Pancreas (tissue), 10 donors: Measurements from ENCODE around the gene CHD2. TPM values are rescaled to one million over a fixed set of nuclear protein-coding genes. Genes with fewer than 3 reads are reported as not detected.

Experiments used
- ATAC-seq, 4 donors: fragments of 200-7000 bp; cut with Tn5 transposase; one replicate each; pipeline versions ENCODE4 v1.8.0 to v1.9.1; 2020; ENCODE audit warnings: mild to moderate bottlenecking in 4 of 4, moderate library complexity in 4 of 4
- DNase-seq, 6 donors: peaks; one replicate each; pipeline ENCODE4 v3.0.0-alpha.2; 2020
- FAIRE-seq: peaks from 2 replicates; lab custom pipeline; 2012; peaks lifted over from hg19 to GRCh38; lab: Jason Lieb, UNC
- H3K27ac ChIP-seq, 4 donors: fragments of 200-600 bp; sonication (generic); 1 replicate in 3 of 4; 2 replicates in 1 of 4; pipeline versions ENCODE4 v1.5.0 to v1.8.0; 2020
- H3K27me3 ChIP-seq, 4 donors: fragments of 200-600 bp; one replicate each; pipeline ENCODE4 v1.8.0; 2021
- H3K36me3 ChIP-seq, 3 donors: fragments of 200-600 bp; sonication (generic) in 1 of 3; one replicate each; pipeline versions ENCODE4 v1.5.0 to v1.8.0; 2020 to 2021
- H3K4me1 ChIP-seq, 3 donors: fragments of 200-600 bp; one replicate each; pipeline ENCODE4 v1.8.0; 2021
- H3K4me3 ChIP-seq, 4 donors: fragments of 200-600 bp; sonication (generic) in 2 of 4; one replicate each; pipeline versions ENCODE4 v1.5.0 to v1.8.0; 2020 to 2021
- H3K9me3 ChIP-seq, 4 donors: fragments of 200-600 bp; one replicate each; pipeline ENCODE4 v1.8.0; 2021
- WGBS, 2 donors: extraction: QIAGEN DNeasy Blood & Tissue Kit; methylation state at CpG; one replicate each; pipeline ENCODE4 v1.1.7; 2013; 5-methylcytosine and 5-hydroxymethylcytosine counted together
- intact Hi-C, 3 donors: fragments of 100-400 bp; cut with DNase I; formaldehyde crosslinking; loops; one replicate each; pipeline versions ENCODE4 v1.11.1 to v1.14.2; 2022
- polyA plus RNA-seq, 2 donors: library from polyadenylated mRNA; stranded (reverse); fragments of 200-250 nt; gene quantifications; one replicate each; pipeline ENCODE4 v1.2.3, GENCODE V29; 2013
- total RNA-seq, 6 donors: library from RNA; stranded (reverse); fragmentation: NEBNext Ultra II Directional in 4 of 6; extraction: Animal tissue kit (Norgen Biotek cat#: 25700) in 4 of 6; gene quantifications; one replicate each; pipeline versions ENCODE4 v1.2.1 to v1.2.4, GENCODE V29; 2021 to 2023
- TF ChIP-seq, protein P1 (sequence below), 4 donors: fragments of 200-600 bp; sonication (generic) in 3 of 4; IDR thresholded peaks; one replicate each; pipeline versions ENCODE4 v1.5.0 to v1.8.0; 2021; ENCODE audit warnings: antibody characterized with exemption in 4 of 4
- donor health status: healthy with polysubstance abuse.
- donor health status: DM: no; HTN: no; CAD: no; lungs with moderate emphysema.
- donor health status: DM: no; HTN: no; CAD: no.
- donor health status: control.
- donor health status: control.
- donor health status: Bipolar disorder and iron deficiency.
- donor health status: DM: yes; HTN: yes; CAD: no.
- donor health status: DM: no; HTN: no; CAD: no.
- donor health status: DM: no; HTN: no; CAD: no.
- donor health status: DM: yes; HTN: yes; CAD: no.

CHD2 gene
- total and polyA plus RNA-seq, 8 donors: 27.7 to 86.3 (median 44.0) TPM

DNA sequence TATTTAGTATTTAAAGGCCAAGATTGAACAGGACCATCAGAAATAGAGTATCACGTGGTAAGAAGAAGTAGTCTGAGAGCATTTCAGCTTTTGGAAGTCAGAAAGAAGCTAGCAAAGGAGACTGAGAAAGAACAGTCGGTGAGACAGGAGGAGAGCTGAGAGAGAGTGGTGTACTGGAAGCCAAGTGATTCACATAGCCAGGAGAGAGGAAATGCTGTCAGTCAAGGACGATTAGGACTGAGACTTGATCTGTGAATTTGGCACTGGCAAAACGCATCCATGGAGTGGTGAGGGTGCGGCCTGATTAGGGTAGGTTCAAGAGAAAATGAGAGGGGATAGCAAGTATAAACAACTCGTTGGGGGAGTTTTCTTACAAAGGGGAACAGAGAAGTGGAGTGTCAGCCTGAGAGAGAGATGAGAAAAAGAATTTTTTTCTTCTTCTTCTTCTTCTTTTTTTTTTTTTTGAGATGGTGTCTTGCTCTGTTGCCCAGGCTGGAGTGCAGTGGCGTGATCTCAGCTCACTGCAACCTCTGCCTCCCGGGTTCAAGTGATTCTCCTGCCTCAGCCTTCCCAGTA is 44.9 kb downstream of the CHD2 start:
- intact Hi-C loops: no loop called here
- Histone ChIP-seq H3K9me3 (peaks cover 0 to 8% (median 0%) of the 10 kb centered on the region in 4 donors), H3K27ac (no peak overlapping the region), H3K36me3 (peaks cover 32 to 92% (median 75%) of the 10 kb centered on the region in 3 donors), H3K27me3 (no peaks in the 10 kb centered on the region), H3K4me1 (no peaks in the 10 kb centered on the region), H3K4me3 (no peak overlapping the region)
- FAIRE-seq: no peak
- DNase-seq: no peak
- ATAC-seq: no peak
- 85 to 87% methylated on average over 8 of the region's 8 CpGs for WGBS, 2 donors
- TF ChIP-seq, protein P1, sequence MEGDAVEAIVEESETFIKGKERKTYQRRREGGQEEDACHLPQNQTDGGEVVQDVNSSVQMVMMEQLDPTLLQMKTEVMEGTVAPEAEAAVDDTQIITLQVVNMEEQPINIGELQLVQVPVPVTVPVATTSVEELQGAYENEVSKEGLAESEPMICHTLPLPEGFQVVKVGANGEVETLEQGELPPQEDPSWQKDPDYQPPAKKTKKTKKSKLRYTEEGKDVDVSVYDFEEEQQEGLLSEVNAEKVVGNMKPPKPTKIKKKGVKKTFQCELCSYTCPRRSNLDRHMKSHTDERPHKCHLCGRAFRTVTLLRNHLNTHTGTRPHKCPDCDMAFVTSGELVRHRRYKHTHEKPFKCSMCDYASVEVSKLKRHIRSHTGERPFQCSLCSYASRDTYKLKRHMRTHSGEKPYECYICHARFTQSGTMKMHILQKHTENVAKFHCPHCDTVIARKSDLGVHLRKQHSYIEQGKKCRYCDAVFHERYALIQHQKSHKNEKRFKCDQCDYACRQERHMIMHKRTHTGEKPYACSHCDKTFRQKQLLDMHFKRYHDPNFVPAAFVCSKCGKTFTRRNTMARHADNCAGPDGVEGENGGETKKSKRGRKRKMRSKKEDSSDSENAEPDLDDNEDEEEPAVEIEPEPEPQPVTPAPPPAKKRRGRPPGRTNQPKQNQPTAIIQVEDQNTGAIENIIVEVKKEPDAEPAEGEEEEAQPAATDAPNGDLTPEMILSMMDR (IDR thresholded peaks at IDR 0.05): no peak

DNA sequence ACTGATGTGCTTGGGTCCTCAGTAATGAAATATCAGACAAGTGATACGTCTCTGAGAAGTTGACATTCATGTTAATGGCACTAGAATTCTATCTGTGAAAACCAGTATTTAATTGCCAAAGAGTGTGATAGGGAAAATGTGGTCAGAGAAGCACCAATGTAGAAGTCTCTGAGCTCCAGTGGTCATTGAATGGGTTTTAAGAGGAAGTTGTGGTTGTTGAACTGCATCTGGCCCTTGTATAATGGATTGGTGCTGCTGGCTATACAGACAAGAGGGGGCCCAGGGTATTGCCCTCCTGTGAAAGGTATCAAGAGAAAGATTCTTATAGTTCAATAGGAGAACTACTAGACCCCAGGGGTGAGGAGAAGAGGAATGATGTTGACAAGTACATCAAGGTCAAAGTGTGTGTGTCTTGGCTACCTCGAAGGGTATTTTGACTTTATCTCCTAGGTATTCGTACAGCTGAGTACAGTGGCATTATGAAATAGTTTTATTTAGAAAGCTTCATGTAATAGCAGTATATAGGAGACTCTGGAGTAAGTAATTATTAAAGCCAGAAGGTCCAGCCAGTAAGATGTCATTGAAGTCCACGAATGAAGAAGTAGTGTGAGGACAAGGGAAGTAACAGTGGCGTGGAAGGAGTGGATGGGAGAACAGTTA is 47.1 kb downstream of the CHD2 start:
- peaks cover 0 to 8% (median 0%) of the 10 kb centered on the region in 4 donors for H3K9me3 ChIP-seq
- no peaks in the 10 kb centered on the region for H3K27me3 ChIP-seq
- TF ChIP-seq, protein P1 (IDR thresholded peaks at IDR 0.05): no peak
- H3K27ac ChIP-seq: peak overlapping the region in 1 of 4 donors; percentile 3
- no peak overlapping the region for H3K4me3 ChIP-seq
- FAIRE-seq (no peak), ATAC-seq (peak; percentile 64 to 79 (median 72)), DNase-seq (no peak)
- H3K36me3 ChIP-seq: peaks cover 36 to 86% (median 66%) of the 10 kb centered on the region in 3 donors
- whole genome bisulfite sequencing, 2 donors: 48 to 51% methylated on average over 5 of the region's 5 CpGs
- H3K4me1 ChIP-seq: no peaks in the 10 kb centered on the region
- intact Hi-C loops: no loop called here

DNA sequence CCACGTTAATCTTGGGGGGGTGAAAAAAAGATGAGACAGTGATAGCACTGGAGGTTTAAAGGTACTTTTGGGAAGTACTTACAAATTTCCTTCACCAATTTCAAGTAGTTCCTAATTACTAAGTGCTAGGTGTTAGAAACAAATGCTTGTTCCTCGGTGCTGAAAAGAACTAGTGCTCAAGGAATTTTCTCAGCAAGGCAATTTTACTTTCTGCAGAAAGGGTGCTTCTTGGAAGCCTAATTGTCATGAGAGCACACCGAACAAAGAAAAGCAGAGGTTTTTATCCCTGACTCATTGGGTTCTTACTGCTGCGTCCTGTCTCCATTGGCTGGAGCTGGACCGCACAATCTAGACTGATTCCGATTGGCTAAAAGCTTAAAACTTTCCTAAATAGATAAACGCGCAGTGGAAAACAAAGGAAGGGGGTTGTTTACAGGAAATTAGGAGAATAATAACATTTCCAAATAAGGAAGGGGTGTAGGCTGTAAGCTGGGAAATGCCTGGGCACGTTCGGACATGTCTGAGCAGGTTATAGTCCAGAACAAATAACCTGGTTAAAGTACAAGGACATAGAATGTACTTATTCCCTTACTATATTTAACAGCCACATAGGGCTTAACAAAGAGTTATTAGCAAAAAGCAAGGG is 49.6 kb downstream of the CHD2 start:
- WGBS, 2 donors: 90 to 91% methylated on average over 10 of the region's 10 CpGs
- no peak for ATAC-seq
- H3K4me1 ChIP-seq: no peaks in the 10 kb centered on the region
- H3K27me3 ChIP-seq: no peaks in the 10 kb centered on the region
- FAIRE-seq: no peak
- no peak overlapping the region for H3K4me3 ChIP-seq
- DNase-seq: no peak
- no peak overlapping the region for H3K27ac ChIP-seq
- TF ChIP-seq, protein P1 (IDR thresholded peaks at IDR 0.05): no peak
- intact Hi-C loops: loop anchor here in 2 of 3 donors (10.0 kb wide), 1 partner anchor 55 kb away; no protein-coding TSS in a partner anchor
- peaks cover 0 to 8% (median 0%) of the 10 kb centered on the region in 4 donors for H3K9me3 ChIP-seq
- H3K36me3 ChIP-seq: peaks cover 29 to 85% (median 49%) of the 10 kb centered on the region in 3 donors

DNA sequence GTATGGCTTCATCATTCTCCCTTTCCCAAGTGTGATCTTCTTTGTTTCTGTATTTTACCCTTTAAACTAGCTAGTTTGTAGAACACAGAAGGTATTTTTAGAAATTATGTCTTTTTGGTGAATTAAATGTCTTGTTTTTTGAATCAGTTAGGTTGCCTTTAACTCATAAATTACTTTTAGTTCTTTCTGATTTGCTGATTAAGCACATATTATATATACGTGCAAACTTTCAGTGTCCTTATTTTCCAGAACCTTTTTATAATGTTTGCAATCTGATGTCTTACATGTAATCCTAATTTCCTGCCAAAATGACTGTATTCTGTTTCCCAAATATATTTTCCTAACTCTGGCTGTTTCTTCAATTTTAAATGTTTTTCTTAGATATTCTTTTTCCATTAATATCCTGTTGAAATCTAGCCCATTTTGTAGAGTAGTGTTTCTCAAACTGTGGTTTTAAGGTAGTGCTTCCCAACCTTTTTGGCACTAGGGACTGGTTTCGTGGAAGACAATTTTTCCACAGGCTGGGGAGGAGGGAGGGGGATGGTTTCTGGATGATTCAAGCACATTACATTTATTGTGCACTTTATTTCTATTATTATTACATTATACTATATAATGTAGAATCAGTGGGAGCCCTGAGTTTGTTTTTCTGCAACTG is 51.8 kb downstream of the CHD2 start:
- H3K4me3 ChIP-seq: no peak overlapping the region
- H3K27ac ChIP-seq: no peak overlapping the region
- no peak for FAIRE-seq
- DNase-seq: no peak
- peaks cover 0 to 8% (median 0%) of the 10 kb centered on the region in 4 donors for H3K9me3 ChIP-seq
- TF ChIP-seq, protein P1 (IDR thresholded peaks at IDR 0.05): no peak
- intact Hi-C loops: loop anchor here in 2 of 3 donors (10.0 kb wide), 1 partner anchor 53 kb away; no protein-coding TSS in a partner anchor
- no peaks in the 10 kb centered on the region for H3K4me1 ChIP-seq
- ATAC-seq: no peak
- WGBS, 2 donors: 75 to 86% methylated on average over 2 of the region's 2 CpGs
- H3K36me3 ChIP-seq: peaks cover 26 to 86% (median 46%) of the 10 kb centered on the region in 3 donors
- no peaks in the 10 kb centered on the region for H3K27me3 ChIP-seq
